Endothelial cell (in vitro differentiated cells): ENCODE data around the gene ADAMTS12. TPM values are rescaled to one million over a fixed set of nuclear protein-coding genes. Genes with fewer than 3 reads are reported as not detected.

Source experiments
- DNase-seq: peaks from one replicate; pipeline ENCODE4 v3.0.0; 2021; ENCODE audit warnings: low spot score
- H3K27ac Mint-ChIP-seq: one replicate; pipeline ENCODE4 v1.8.0; 2021; ENCODE audit warnings: mixed read lengths, inconsistent platforms; ENCODE audit not compliant: unreplicated experiment
- H3K27me3 Mint-ChIP-seq: one replicate; pipeline ENCODE4 v1.8.0; 2021; ENCODE audit warnings: mild to moderate bottlenecking, moderate library complexity, mixed read lengths, inconsistent platforms; ENCODE audit not compliant: unreplicated experiment
- H3K36me3 Mint-ChIP-seq: one replicate; pipeline ENCODE4 v1.8.0; 2021; ENCODE audit warnings: mild to moderate bottlenecking, low read depth, mixed read lengths, inconsistent platforms; ENCODE audit not compliant: unreplicated experiment
- H3K4me1 Mint-ChIP-seq: one replicate; pipeline ENCODE4 v1.8.0; 2021; ENCODE audit warnings: mild to moderate bottlenecking, mixed read lengths, inconsistent platforms; ENCODE audit not compliant: unreplicated experiment
- H3K4me3 Mint-ChIP-seq: one replicate; pipeline ENCODE4 v1.8.0; 2021; ENCODE audit warnings: mild to moderate bottlenecking, mixed read lengths, inconsistent platforms; ENCODE audit not compliant: unreplicated experiment
- H3K9me3 Mint-ChIP-seq: one replicate; pipeline ENCODE4 v1.8.0; 2021; ENCODE audit warnings: mixed read lengths, inconsistent platforms; ENCODE audit not compliant: unreplicated experiment
- total RNA-seq: library from RNA; stranded (reverse); fragmentation: NEBNext Ultra II Directional; extraction: Animal tissue kit (Norgen Biotek cat#: 25700); gene quantifications from one replicate; pipeline ENCODE4 v1.2.1, GENCODE V29; 2021; ENCODE audit not compliant: unreplicated experiment
- TF ChIP-seq, protein P1 (sequence below): fragments of 200-600 bp; sonication (generic); IDR thresholded peaks from one replicate; pipeline ENCODE4 v1.5.0; 2021; ENCODE audit warnings: antibody characterized with exemption; ENCODE audit not compliant: unreplicated experiment

ADAMTS12 gene
- total RNA-seq, 1 donor from 2014 or later, result 9.8 TPM

DNA sequence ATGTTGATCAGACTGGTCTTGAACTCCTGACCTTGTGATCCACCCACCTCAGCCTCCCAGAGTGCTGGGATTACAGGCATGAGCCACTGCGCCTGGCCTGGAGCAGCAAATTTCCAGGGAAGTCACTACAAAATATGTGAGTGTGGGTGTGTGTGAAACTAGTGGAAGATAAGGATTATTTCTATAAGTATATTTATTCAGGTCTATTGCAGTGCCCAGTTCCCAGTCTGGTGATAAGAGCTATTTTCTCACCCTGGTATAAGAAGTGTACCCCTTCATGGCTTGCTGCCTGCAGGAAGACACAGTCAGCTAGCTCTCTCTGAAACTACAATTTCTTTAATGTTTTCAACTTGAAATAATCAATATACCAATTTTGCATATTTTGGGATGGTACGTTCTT lies 414.0 kb downstream of the ADAMTS12 start:
- no peak overlapping the region for H3K4me3 Mint-ChIP-seq
- H3K9me3 Mint-ChIP-seq, result no peaks in the 10 kb centered on the region
- H3K27ac Mint-ChIP-seq, result no peak overlapping the region
- DNase-seq, result no peak
- H3K4me1 Mint-ChIP-seq, result peaks cover 4% of the 10 kb centered on the region
- peaks cover 36% of the 10 kb centered on the region for H3K36me3 Mint-ChIP-seq
- H3K27me3 Mint-ChIP-seq, result peaks cover 2% of the 10 kb centered on the region
- TF ChIP-seq, protein P1, sequence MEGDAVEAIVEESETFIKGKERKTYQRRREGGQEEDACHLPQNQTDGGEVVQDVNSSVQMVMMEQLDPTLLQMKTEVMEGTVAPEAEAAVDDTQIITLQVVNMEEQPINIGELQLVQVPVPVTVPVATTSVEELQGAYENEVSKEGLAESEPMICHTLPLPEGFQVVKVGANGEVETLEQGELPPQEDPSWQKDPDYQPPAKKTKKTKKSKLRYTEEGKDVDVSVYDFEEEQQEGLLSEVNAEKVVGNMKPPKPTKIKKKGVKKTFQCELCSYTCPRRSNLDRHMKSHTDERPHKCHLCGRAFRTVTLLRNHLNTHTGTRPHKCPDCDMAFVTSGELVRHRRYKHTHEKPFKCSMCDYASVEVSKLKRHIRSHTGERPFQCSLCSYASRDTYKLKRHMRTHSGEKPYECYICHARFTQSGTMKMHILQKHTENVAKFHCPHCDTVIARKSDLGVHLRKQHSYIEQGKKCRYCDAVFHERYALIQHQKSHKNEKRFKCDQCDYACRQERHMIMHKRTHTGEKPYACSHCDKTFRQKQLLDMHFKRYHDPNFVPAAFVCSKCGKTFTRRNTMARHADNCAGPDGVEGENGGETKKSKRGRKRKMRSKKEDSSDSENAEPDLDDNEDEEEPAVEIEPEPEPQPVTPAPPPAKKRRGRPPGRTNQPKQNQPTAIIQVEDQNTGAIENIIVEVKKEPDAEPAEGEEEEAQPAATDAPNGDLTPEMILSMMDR, result no peak

DNA sequence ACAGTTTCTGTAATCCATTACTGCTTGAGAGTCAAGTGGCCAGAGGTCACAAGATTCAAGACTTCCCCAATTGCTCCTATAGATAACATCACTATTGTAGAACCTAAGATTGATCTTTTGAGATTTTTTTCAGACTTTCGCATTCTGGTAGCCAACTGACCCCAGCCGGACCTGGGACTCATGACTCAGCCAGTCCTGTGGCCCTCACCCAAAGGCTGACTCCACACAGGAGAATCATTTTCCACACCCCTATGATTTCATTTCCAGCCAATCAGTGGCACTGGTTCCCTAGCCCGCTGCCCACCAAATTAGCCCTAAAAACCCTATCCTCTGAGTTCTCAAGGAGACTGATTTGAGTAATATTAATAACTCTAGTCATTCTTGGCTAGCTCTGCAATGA lies 414.8 kb downstream of the ADAMTS12 start:
- no peaks in the 10 kb centered on the region for H3K4me1 Mint-ChIP-seq
- no peaks in the 10 kb centered on the region for H3K9me3 Mint-ChIP-seq
- H3K27ac Mint-ChIP-seq, result no peak overlapping the region
- no peak overlapping the region for H3K4me3 Mint-ChIP-seq
- DNase-seq, result no peak
- peaks cover 43% of the 10 kb centered on the region for H3K36me3 Mint-ChIP-seq
- TF ChIP-seq, protein P1, result no peak
- peaks cover 5% of the 10 kb centered on the region for H3K27me3 Mint-ChIP-seq

DNA sequence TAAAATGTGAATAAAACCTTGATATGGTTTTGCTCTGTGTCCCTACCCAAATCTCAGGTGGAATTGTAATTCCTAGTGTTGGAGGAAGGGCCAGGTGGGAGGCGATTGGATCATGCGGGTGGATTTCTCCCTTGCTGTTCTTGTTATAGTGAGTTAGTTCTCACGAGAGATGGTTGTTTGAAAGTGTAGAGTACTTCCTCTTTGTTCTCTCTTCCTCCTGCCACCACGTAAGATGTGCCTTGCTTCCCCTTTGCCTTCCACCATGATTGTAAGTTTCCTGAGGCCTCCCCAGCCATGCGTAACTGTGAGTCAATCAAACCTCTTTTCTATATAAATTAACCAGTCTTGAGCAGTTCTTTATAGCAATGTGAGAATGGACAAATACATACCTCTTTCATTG lies 416.1 kb downstream of the ADAMTS12 start:
- Mint-ChIP-seq H3K4me1 (no peaks in the 10 kb centered on the region), H3K36me3 (peaks cover 52% of the 10 kb centered on the region), H3K27ac (no peak overlapping the region), H3K9me3 (no peaks in the 10 kb centered on the region), H3K27me3 (peaks cover 5% of the 10 kb centered on the region), H3K4me3 (no peak overlapping the region)
- TF ChIP-seq, protein P1, result no peak
- no peak for DNase-seq

DNA sequence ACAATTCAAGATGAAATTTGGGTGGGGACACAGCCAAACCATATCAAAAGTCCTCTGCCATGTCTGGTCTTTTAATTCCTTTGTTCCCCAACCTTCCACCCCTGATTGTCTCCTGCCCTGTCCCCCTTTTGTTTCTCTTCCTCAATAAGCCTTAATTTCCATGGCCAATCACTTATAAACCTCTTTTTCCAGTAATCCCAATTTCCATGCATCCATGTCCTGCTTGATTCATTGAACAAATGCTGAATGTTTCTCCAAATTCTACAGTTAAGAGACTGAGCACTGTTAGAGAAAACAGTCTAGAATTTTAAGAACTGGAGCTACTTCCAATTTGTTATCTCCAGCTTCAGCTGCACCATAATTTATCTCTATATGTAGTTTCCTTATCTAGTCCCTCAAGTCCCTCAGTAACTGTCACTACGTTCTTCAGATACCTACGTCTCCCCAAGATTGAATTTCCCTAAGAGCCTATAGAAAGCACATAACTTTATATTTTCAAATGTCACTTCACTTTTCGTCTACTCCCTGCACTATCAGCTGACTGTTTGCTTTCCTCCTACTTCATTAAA lies 416.8 kb downstream of the ADAMTS12 start:
- no peak for DNase-seq
- TF ChIP-seq, protein P1, result no peak
- H3K4me3 Mint-ChIP-seq, result peak overlapping the region; percentile 28
- H3K36me3 Mint-ChIP-seq, result peaks cover 57% of the 10 kb centered on the region
- H3K27me3 Mint-ChIP-seq, result peaks cover 5% of the 10 kb centered on the region
- no peak overlapping the region for H3K27ac Mint-ChIP-seq
- no peaks in the 10 kb centered on the region for H3K4me1 Mint-ChIP-seq
- no peaks in the 10 kb centered on the region for H3K9me3 Mint-ChIP-seq

DNA sequence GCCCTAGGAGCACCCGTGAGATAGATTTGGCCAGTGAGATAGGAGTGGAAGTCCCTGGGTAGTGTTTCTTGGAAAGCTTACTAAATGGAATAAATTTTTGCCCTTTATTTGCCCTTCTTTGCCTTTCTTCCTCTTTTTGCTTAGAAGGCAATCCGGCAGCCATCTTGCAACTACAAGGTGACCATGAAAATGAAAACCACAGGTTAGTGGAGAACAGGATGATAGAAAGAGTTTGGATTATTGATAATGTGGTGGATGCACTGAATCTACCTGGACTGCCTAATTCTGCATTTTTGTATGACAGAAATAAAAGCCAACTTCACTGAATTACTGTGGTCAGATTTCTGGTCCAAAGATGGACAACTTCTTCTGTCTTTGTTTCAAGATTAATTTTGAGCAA lies 417.8 kb downstream of the ADAMTS12 start:
- TF ChIP-seq, protein P1, result no peak
- Mint-ChIP-seq H3K4me3 (no peak overlapping the region), H3K9me3 (no peaks in the 10 kb centered on the region), H3K4me1 (no peaks in the 10 kb centered on the region), H3K36me3 (peaks cover 57% of the 10 kb centered on the region), H3K27ac (no peak overlapping the region), H3K27me3 (peaks cover 5% of the 10 kb centered on the region)
- no peak for DNase-seq

Other genes starting within 250 kb of the ADAMTS12 start
- 0.18 TPM for gene RXFP3, start 44.4 kb upstream of the ADAMTS12 start, total RNA-seq
- 0.15 TPM for gene SLC45A2, start 92.7 kb upstream of the ADAMTS12 start, total RNA-seq
- gene AMACR, start 116.1 kb upstream of the ADAMTS12 start, total RNA-seq, result 29.3 TPM
- gene C1QTNF3, start 151.2 kb upstream of the ADAMTS12 start, total RNA-seq, result 2.1 TPM